Measurements from ENCODE around the gene POLR3A. TPM values are rescaled to one million over a fixed set of nuclear protein-coding genes. Genes with fewer than 3 reads are reported as not detected.

The POLR3A gene
- total and polyA plus RNA-seq, 2 of the 13 experiments (the other 11 are each of a cell fraction or from before 2014, with no cell fraction given) = 13.6 to 19.2 TPM

- no peak for TF ChIP-seq HNF1A (IDR thresholded peaks at IDR 0.05; ENCODE audit: low read depth)
- TF ChIP-seq HNF1A (CRISPR knock-in tag; IDR thresholded peaks at IDR 0.05; ENCODE audit: borderline replicate concordance) = peak; percentile 56; the same call in 1 of the 2 replicates
- no peak for TF ChIP-seq HMG20A (CRISPR knock-in tag; IDR thresholded peaks at IDR 0.05; ENCODE audit: borderline replicate concordance)
- 0 out of 2 replicates have a peak, but pooled peaks have one; percentile 61 for TF ChIP-seq ZNF451 (CRISPR knock-in tag; IDR thresholded peaks at IDR 0.05)
- peak; percentile 47; the same call in 1 of the 2 replicates for TF ChIP-seq MIER3 (CRISPR knock-in tag; IDR thresholded peaks at IDR 0.05; ENCODE audit: borderline replicate concordance)
- no peak for TF ChIP-seq HMGA1 (CRISPR knock-in tag; conservative IDR thresholded peaks at IDR 0.05)
- TF ChIP-seq ASH2L (IDR thresholded peaks at IDR 0.05; ENCODE audit: insufficient read length, low read depth, low read length) = peak; percentile 93
- no peak for TF ChIP-seq REL (CRISPR knock-in tag; conservative IDR thresholded peaks at IDR 0.05)
- TF ChIP-seq CBX2 (IDR thresholded peaks at IDR 0.05; ENCODE audit: low read depth, low read length) = no peak
- no peak for TF ChIP-seq CBX2 (CRISPR knock-in tag; IDR thresholded peaks at IDR 0.05; ENCODE audit: low read depth)
- no peak for TF ChIP-seq NR2F6 (IDR thresholded peaks at IDR 0.05)
- TF ChIP-seq NR2F6 (CRISPR knock-in tag; IDR thresholded peaks at IDR 0.05) = no peak
- no peak for TF ChIP-seq ETV6 (CRISPR knock-in tag; conservative IDR thresholded peaks at IDR 0.05)
- TF ChIP-seq KDM5A (IDR thresholded peaks at IDR 0.05; ENCODE audit: borderline replicate concordance, low read length) = no peak
- TF ChIP-seq CREBL2 (CRISPR knock-in tag; IDR thresholded peaks at IDR 0.05; ENCODE audit: borderline replicate concordance) = peak; percentile 66; the same call in 1 of the 2 replicates
- no peak for TF ChIP-seq ATAD3A (CRISPR knock-in tag; IDR thresholded peaks at IDR 0.05)
- peak; percentile 94 for TF ChIP-seq MXD1 (CRISPR knock-in tag; IDR thresholded peaks at IDR 0.05)
- TF ChIP-seq MATR3 (CRISPR knock-in tag; IDR thresholded peaks at IDR 0.05) = no peak
- TF ChIP-seq CHD4 (IDR thresholded peaks at IDR 0.05; ENCODE audit: borderline replicate concordance, low read length) = no peak
- TF ChIP-seq ATF7 (IDR thresholded peaks at IDR 0.05) = no peak
- no peak for TF ChIP-seq ATF7 (CRISPR knock-in tag; IDR thresholded peaks at IDR 0.05)
- TF ChIP-seq ARNT (IDR thresholded peaks at IDR 0.05) = no peak
- 0 out of 2 replicates have a peak, but pooled peaks have one; percentile 53 for TF ChIP-seq ZNF678 (CRISPR knock-in tag; IDR thresholded peaks at IDR 0.05)
- TF ChIP-seq ZHX1 (CRISPR knock-in tag; IDR thresholded peaks at IDR 0.05; ENCODE audit: low read depth) = no peak
- TF ChIP-seq ZNF24 (IDR thresholded peaks at IDR 0.05) = no peak
Observed at GRCh38 chr10:78033637-78034470, 4.5 kb upstream of the POLR3A start, which contains the start of gene RPS24 (continued).
